Tibial nerve (tissue), 4 donors: ENCODE measurements around the gene AKR1B15.

ENCODE experiments used
- EP300 ChIP-seq, 2 donors: sonication (generic); formaldehyde crosslinking; IDR thresholded peaks; one replicate each; pipeline ENCODE4 v1.6.1; 2017; ENCODE audit warnings: antibody characterized with exemption in 2 of 2, mild to moderate bottlenecking in 1 of 2
- POLR2A ChIP-seq, 2 donors: fragments of 450-650 bp; IDR thresholded peaks; one replicate each; pipeline ENCODE4 v1.6.1; 2017; ENCODE audit warnings: antibody characterized with exemption in 2 of 2, mild to moderate bottlenecking in 2 of 2, moderate library complexity in 2 of 2
- TF ChIP-seq, protein P1 (sequence below), 5 experiments: fragments of 200-600 bp in 3 of 5; fragments of 450-650 bp in 2 of 5; sonication (generic) in 3 of 5; IDR thresholded peaks; one replicate each; pipeline ENCODE4 v1.5.1; 2016 to 2019; ENCODE audit warnings: antibody characterized with exemption in 5 of 5, mild to moderate bottlenecking in 3 of 5, moderate library complexity in 2 of 5

DNA sequence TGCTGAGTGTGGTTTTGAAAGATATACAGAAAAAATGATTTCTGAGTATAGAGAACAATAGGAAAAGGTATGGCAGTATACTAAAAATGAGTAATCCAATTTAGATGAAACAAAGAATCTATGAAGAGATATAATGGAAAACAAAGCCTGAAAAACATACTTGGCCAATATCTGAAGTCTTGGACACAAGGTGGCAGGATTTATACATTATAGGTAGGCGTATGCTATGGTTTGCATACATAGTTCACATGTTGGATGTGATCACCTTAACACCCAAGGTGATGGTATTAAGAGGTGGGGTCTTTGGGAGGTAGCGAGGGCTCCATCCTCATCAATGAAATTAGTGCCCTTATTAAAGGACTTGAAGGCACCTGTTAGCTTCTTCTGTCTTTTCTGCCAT lies 63.3 kb downstream of the AKR1B15 start:
- no peak for TF ChIP-seq POLR2A (IDR thresholded peaks at IDR 0.05)
- TF ChIP-seq, protein P1, sequence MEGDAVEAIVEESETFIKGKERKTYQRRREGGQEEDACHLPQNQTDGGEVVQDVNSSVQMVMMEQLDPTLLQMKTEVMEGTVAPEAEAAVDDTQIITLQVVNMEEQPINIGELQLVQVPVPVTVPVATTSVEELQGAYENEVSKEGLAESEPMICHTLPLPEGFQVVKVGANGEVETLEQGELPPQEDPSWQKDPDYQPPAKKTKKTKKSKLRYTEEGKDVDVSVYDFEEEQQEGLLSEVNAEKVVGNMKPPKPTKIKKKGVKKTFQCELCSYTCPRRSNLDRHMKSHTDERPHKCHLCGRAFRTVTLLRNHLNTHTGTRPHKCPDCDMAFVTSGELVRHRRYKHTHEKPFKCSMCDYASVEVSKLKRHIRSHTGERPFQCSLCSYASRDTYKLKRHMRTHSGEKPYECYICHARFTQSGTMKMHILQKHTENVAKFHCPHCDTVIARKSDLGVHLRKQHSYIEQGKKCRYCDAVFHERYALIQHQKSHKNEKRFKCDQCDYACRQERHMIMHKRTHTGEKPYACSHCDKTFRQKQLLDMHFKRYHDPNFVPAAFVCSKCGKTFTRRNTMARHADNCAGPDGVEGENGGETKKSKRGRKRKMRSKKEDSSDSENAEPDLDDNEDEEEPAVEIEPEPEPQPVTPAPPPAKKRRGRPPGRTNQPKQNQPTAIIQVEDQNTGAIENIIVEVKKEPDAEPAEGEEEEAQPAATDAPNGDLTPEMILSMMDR (IDR thresholded peaks at IDR 0.05): no peak
- no peak for TF ChIP-seq EP300 (IDR thresholded peaks at IDR 0.05)
